Measurements from ENCODE around the gene CDC42EP4. TPM values are rescaled to one million over a fixed set of nuclear protein-coding genes. Genes with fewer than 3 reads are reported as not detected.
A peak's percentile ranks its signal among the peaks of the same experiment; 100 is the strongest.

CDC42EP4 gene
- total RNA-seq, 1 experiment from 2014 or later = 52.4 TPM

GRCh38 chr17:73262676-73263642 lies 48.8 kb downstream of the CDC42EP4 start:
- DNase-seq = no peak
- Histone ChIP-seq H3K4me3 (no peak overlapping the region), H3K36me3 (no peaks in the 10 kb centered on the region), H3K9me3 (no peaks in the 10 kb centered on the region), H3K27me3 (no peaks in the 10 kb centered on the region)

- no peak for DNase-seq
- no peaks in the 10 kb centered on the region for H3K9me3 ChIP-seq
These were observed 49.7 kb downstream of the CDC42EP4 start for GRCh38 chr17:73261952-73262675.

GRCh38 chr17:73261617-73261951 lies 50.2 kb downstream of the CDC42EP4 start, which contains the start of gene CPSF4L:
Gene CPSF4L (minus strand): TSS chr17:73261880. CDS start chr17:73261818, 62 bp downstream.
- Histone ChIP-seq H3K4me3 (no peak within 1 kb of the TSS), H3K36me3 (no peaks in the 10 kb centered on the region), H3K27me3 (no peaks in the 10 kb centered on the region), H3K9me3 (no peaks in the 10 kb centered on the region)
- DNase-seq = no peak

More at GRCh38 chr17:73261952-73262675, 49.7 kb downstream of the CDC42EP4 start:
- Histone ChIP-seq H3K4me3 (no peak overlapping the region), H3K36me3 (no peaks in the 10 kb centered on the region), H3K27me3 (no peaks in the 10 kb centered on the region)

GRCh38 chr17:73257516-73257915 lies 54.3 kb downstream of the CDC42EP4 start:
- no peaks in the 10 kb centered on the region for H3K36me3 ChIP-seq
- DNase-seq = peak; percentile 25

GRCh38 chr17:73256220-73256619 lies 55.6 kb downstream of the CDC42EP4 start:
- H3K4me3 ChIP-seq = no peak overlapping the region
- no peaks in the 10 kb centered on the region for H3K36me3 ChIP-seq
- no peaks in the 10 kb centered on the region for H3K9me3 ChIP-seq
- DNase-seq = no peak
- H3K27me3 ChIP-seq = no peaks in the 10 kb centered on the region

More at GRCh38 chr17:73257516-73257915, 54.3 kb downstream of the CDC42EP4 start:
- Histone ChIP-seq H3K27me3 (no peaks in the 10 kb centered on the region), H3K4me3 (no peak overlapping the region), H3K9me3 (no peaks in the 10 kb centered on the region)

- peak; percentile 42 for DNase-seq
- Histone ChIP-seq H3K27me3 (no peaks in the 10 kb centered on the region), H3K36me3 (no peaks in the 10 kb centered on the region), H3K4me3 (no peak overlapping the region), H3K9me3 (no peaks in the 10 kb centered on the region)
These were observed 56.1 kb downstream of the CDC42EP4 start for GRCh38 chr17:73255671-73256181.

GRCh38 chr17:73251871-73252270 lies 59.9 kb downstream of the CDC42EP4 start:
- DNase-seq = no peak
- H3K36me3 ChIP-seq = no peaks in the 10 kb centered on the region
- H3K9me3 ChIP-seq = no peaks in the 10 kb centered on the region
- no peak overlapping the region for H3K4me3 ChIP-seq
- H3K27me3 ChIP-seq = no peaks in the 10 kb centered on the region

- no peaks in the 10 kb centered on the region for H3K27me3 ChIP-seq
- no peak for DNase-seq
- H3K9me3 ChIP-seq = no peaks in the 10 kb centered on the region
- no peak overlapping the region for H3K4me3 ChIP-seq
- no peaks in the 10 kb centered on the region for H3K36me3 ChIP-seq
These were observed 60.8 kb downstream of the CDC42EP4 start for GRCh38 chr17:73250851-73251640.

- Histone ChIP-seq H3K9me3 (no peaks in the 10 kb centered on the region), H3K4me3 (no peak overlapping the region), H3K27me3 (no peaks in the 10 kb centered on the region), H3K36me3 (peaks cover 2% of the 10 kb centered on the region; the same call in 1 of the 2 replicates)
- DNase-seq = no peak
These were observed 62.1 kb downstream of the CDC42EP4 start for GRCh38 chr17:73249700-73250099.

GRCh38 chr17:73248532-73248931 lies 63.3 kb downstream of the CDC42EP4 start:
- Histone ChIP-seq H3K4me3 (no peak overlapping the region), H3K9me3 (no peaks in the 10 kb centered on the region), H3K27me3 (no peaks in the 10 kb centered on the region), H3K36me3 (peaks cover 8% of the 10 kb centered on the region)
- DNase-seq = no peak

GRCh38 chr17:73247726-73248125 lies 64.1 kb downstream of the CDC42EP4 start:
- Histone ChIP-seq H3K9me3 (no peaks in the 10 kb centered on the region), H3K27me3 (no peaks in the 10 kb centered on the region), H3K36me3 (peaks cover 8% of the 10 kb centered on the region), H3K4me3 (no peak overlapping the region)
- no peak for DNase-seq

- no peaks in the 10 kb centered on the region for H3K9me3 ChIP-seq
- H3K36me3 ChIP-seq = peaks cover 58% of the 10 kb centered on the region
- DNase-seq = no peak
- H3K27me3 ChIP-seq = no peaks in the 10 kb centered on the region
- no peak overlapping the region for H3K4me3 ChIP-seq
These were observed 71.2 kb downstream of the CDC42EP4 start for GRCh38 chr17:73240561-73240960.

GRCh38 chr17:73237714-73238113 lies 74.1 kb downstream of the CDC42EP4 start:
- Histone ChIP-seq H3K4me3 (no peak overlapping the region), H3K36me3 (peaks cover 63% of the 10 kb centered on the region), H3K27me3 (no peaks in the 10 kb centered on the region), H3K9me3 (no peaks in the 10 kb centered on the region; the same call in 1 of the 2 replicates)
- no peak for DNase-seq

GRCh38 chr17:73234736-73235135 lies 77.1 kb downstream of the CDC42EP4 start:
- no peak for DNase-seq
- H3K36me3 ChIP-seq = peaks cover 51% of the 10 kb centered on the region
- no peak overlapping the region for H3K4me3 ChIP-seq

More at GRCh38 chr17:73234736-73235135, 77.1 kb downstream of the CDC42EP4 start:
- H3K27me3 ChIP-seq = no peaks in the 10 kb centered on the region
- no peaks in the 10 kb centered on the region; the same call in 1 of the 2 replicates for H3K9me3 ChIP-seq
